Measurements from ENCODE around the gene DGUOK. TPM values are rescaled to one million over a fixed set of nuclear protein-coding genes. Genes with fewer than 3 reads are reported as not detected.

Gene DGUOK
- total RNA-seq, 2 donors from 2014 or later = 13.2 to 16.1 TPM

DNA sequence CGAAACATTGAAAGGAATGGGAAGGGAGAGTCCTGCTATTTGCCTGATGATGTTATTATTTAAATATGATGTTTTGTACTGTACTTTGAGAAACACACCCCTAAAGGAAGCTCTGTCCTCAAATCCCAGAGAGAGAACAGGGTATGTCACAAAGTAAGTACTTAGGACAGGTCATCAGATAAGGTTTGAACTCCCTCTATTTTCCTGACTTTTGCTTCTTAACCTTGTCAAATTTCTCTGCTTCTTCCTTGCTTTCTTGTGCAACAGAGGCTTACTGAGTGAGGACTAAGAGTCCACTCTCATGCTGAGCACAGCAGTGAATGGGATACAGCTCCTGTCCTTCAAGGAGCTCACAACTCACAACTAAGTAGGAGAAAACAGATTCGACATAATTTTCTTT, 3.7 kb downstream of the DGUOK start:
- intact Hi-C loops (cut with DNase I) = loop anchor here (10.0 kb wide), 1 partner anchor 54 kb away; the partner anchor contains the start of gene TET3
- no peak overlapping the region for H3K27ac ChIP-seq
- H3K9me3 ChIP-seq = no peaks in the 10 kb centered on the region
- peaks cover 39% of the 10 kb centered on the region for H3K4me1 ChIP-seq
- H3K4me3 ChIP-seq = no peak overlapping the region
- no peak for ATAC-seq
- H3K36me3 ChIP-seq (replicated peaks in 1 of 2; ENCODE audit: insufficient read depth in 1 of 2, low read depth in 2 of 2) = no peaks in the 10 kb centered on the region
- DNase-seq = no peak
- no peaks in the 10 kb centered on the region for H3K27me3 ChIP-seq
- TF ChIP-seq POLR2A (IDR thresholded peaks at IDR 0.05) = no peak
- TF ChIP-seq, protein P1, sequence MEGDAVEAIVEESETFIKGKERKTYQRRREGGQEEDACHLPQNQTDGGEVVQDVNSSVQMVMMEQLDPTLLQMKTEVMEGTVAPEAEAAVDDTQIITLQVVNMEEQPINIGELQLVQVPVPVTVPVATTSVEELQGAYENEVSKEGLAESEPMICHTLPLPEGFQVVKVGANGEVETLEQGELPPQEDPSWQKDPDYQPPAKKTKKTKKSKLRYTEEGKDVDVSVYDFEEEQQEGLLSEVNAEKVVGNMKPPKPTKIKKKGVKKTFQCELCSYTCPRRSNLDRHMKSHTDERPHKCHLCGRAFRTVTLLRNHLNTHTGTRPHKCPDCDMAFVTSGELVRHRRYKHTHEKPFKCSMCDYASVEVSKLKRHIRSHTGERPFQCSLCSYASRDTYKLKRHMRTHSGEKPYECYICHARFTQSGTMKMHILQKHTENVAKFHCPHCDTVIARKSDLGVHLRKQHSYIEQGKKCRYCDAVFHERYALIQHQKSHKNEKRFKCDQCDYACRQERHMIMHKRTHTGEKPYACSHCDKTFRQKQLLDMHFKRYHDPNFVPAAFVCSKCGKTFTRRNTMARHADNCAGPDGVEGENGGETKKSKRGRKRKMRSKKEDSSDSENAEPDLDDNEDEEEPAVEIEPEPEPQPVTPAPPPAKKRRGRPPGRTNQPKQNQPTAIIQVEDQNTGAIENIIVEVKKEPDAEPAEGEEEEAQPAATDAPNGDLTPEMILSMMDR (IDR thresholded peaks at IDR 0.05) = no peak
- 75 to 78% methylated on average over 2 of the region's 2 CpGs for WGBS, 2 donors

GRCh38 chr2:73931531-73932500, 5.1 kb downstream of the DGUOK start:
- Histone ChIP-seq H3K36me3 (replicated peaks in 1 of 2; ENCODE audit: insufficient read depth in 1 of 2, low read depth in 2 of 2) (no peaks in the 10 kb centered on the region), H3K4me3 (no peak overlapping the region), H3K4me1 (peaks cover 42% of the 10 kb centered on the region), H3K27me3 (no peaks in the 10 kb centered on the region), H3K27ac (no peak overlapping the region), H3K9me3 (no peaks in the 10 kb centered on the region)
- 91 to 92% methylated on average over 7 of the region's 7 CpGs for WGBS, 2 donors
- ATAC-seq (no peak), DNase-seq (no peak)
- TF ChIP-seq, protein P1 (IDR thresholded peaks at IDR 0.05) = no peak
- TF ChIP-seq POLR2A (IDR thresholded peaks at IDR 0.05) = no peak
- intact Hi-C loops (cut with DNase I) = loop anchor here (10.0 kb wide), 1 partner anchor 53 kb away; the partner anchor contains the start of gene TET3

DNA sequence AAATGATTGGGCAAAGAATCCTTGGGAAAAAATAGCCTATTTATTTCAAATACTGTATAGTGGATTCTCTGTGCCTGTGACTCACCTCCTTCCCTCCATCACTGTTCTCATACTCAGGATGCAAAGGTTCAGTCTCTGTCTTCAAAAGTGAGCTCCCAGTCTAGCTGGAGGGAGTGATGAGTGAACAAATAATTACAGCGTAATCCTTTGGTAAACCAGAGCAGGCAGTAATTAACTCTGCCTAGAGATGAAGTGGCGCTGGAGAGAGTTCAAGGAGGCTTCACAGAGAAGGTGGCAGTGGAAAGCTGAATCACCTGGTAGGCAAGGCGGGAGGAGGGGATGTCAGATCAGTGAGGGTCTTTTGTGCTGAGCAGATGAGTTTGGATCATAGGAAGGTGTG, 6.5 kb downstream of the DGUOK start:
- 90 to 96% methylated on average over 3 of the region's 3 CpGs for WGBS, 2 donors
- Histone ChIP-seq H3K9me3 (no peaks in the 10 kb centered on the region), H3K4me1 (peaks cover 34% of the 10 kb centered on the region), H3K27ac (no peak overlapping the region), H3K36me3 (replicated peaks in 1 of 2; ENCODE audit: insufficient read depth in 1 of 2, low read depth in 2 of 2) (no peaks in the 10 kb centered on the region), H3K27me3 (no peaks in the 10 kb centered on the region), H3K4me3 (no peak overlapping the region)
- no peak for ATAC-seq
- TF ChIP-seq POLR2A (IDR thresholded peaks at IDR 0.05) = no peak
- TF ChIP-seq, protein P1 (IDR thresholded peaks at IDR 0.05) = no peak
- DNase-seq = no peak
- intact Hi-C loops (cut with DNase I) = loop anchor here (10.0 kb wide), 1 partner anchor 52 kb away; the partner anchor contains the start of gene TET3

DNA sequence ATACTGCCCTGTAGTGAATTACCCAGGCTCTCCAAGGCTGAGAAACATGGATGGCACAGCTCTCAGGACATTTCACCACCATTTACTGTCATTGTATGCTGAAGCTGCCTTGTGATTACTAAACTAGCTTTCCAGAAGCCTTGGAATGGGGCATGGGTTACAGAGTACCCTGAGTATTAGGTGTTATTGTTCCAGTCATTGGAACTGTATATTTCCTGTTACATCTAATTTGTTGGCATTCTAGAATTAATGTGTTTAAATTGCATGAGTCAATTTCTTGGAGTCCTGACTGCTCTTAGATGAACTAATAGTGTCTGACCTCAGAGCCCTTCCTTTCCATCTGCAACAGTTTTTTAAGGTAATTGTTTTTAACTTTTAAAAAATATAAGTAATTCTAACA, 9.0 kb downstream of the DGUOK start:
- intact Hi-C loops (cut with DNase I) = loop anchor here (10.0 kb wide), 1 partner anchor 49 kb away; the partner anchor contains the start of gene TET3
- DNase-seq (no peak), ATAC-seq (no peak)
- TF ChIP-seq, protein P1 (IDR thresholded peaks at IDR 0.05) = no peak
- TF ChIP-seq POLR2A (IDR thresholded peaks at IDR 0.05) = no peak
- Histone ChIP-seq H3K4me3 (no peak overlapping the region), H3K9me3 (no peaks in the 10 kb centered on the region), H3K36me3 (replicated peaks in 1 of 2; ENCODE audit: insufficient read depth in 1 of 2, low read depth in 2 of 2) (no peaks in the 10 kb centered on the region), H3K27ac (no peak overlapping the region), H3K4me1 (peaks cover 14% of the 10 kb centered on the region), H3K27me3 (no peaks in the 10 kb centered on the region)
